Sigmoid colon (tissue), 7 donors: ENCODE results near the gene PAWR. TPM values are rescaled to one million over a fixed set of nuclear protein-coding genes. Genes with fewer than 3 reads are reported as not detected.

Experiments used
- DNase-seq: peaks from one replicate; pipeline ENCODE4 v3.0.0-alpha.2; 2019
- H3K27ac ChIP-seq, 4 donors: fragments of 200-600 bp; sonication (generic); one replicate each; pipeline ENCODE4 v1.5.1; 2016 to 2019; ENCODE audit warnings: mild to moderate bottlenecking in 1 of 4
- H3K27me3 ChIP-seq, 3 donors: fragments of 200-600 bp; sonication (generic); one replicate each; pipeline ENCODE4 v1.5.1; 2019; ENCODE audit warnings: mild to moderate bottlenecking in 1 of 3
- H3K36me3 ChIP-seq, 4 donors: fragments of 200-600 bp; sonication (generic); one replicate each; pipeline ENCODE4 v1.5.1; 2016 to 2019
- H3K4me1 ChIP-seq, 4 donors: fragments of 200-600 bp; sonication (generic); one replicate each; pipeline ENCODE4 v1.5.1; 2017 to 2019
- H3K4me3 ChIP-seq, 4 donors: fragments of 200-600 bp; sonication (generic); one replicate each; pipeline ENCODE4 v1.5.1; 2017 to 2019; ENCODE audit warnings: mild to moderate bottlenecking in 2 of 4, moderate library complexity in 1 of 4
- H3K9me3 ChIP-seq, 4 donors: fragments of 200-600 bp in 3 of 4; sonication (generic) in 3 of 4; one replicate each; pipeline versions ENCODE4 v1.5.1 to v1.6.1; 2013 to 2019
- EP300 ChIP-seq, 4 donors: sonication (generic); formaldehyde crosslinking; IDR thresholded peaks; one replicate each; pipeline ENCODE4 v1.6.1; 2017; ENCODE audit warnings: antibody characterized with exemption in 4 of 4
- POLR2A ChIP-seq, 2 donors: fragments of 450-650 bp; IDR thresholded peaks; one replicate each; pipeline ENCODE4 v1.6.1; 2016; ENCODE audit warnings: antibody characterized with exemption in 2 of 2, mild to moderate bottlenecking in 2 of 2, moderate library complexity in 2 of 2
- POLR2AphosphoS5 ChIP-seq, 4 donors: sonication (generic); formaldehyde crosslinking; IDR thresholded peaks; one replicate each; pipeline ENCODE4 v1.6.1; 2017; ENCODE audit warnings: antibody characterized with exemption in 4 of 4
- WGBS, 2 donors: extraction: QIAGEN DNeasy Blood & Tissue Kit; methylation state at CpG; one replicate each; pipeline ENCODE4 v1.1.7; 2013; 5-methylcytosine and 5-hydroxymethylcytosine counted together
- intact Hi-C: fragments of 100-400 bp; cut with DNase I; formaldehyde crosslinking; loops from one replicate; pipeline ENCODE4 v1.15.1; 2023
- polyA plus RNA-seq, 3 donors: library from polyadenylated mRNA; stranded (reverse); fragments of 200-250 nt; gene quantifications; one replicate each; pipeline ENCODE4 v1.2.3, GENCODE V29; 2013
- total RNA-seq, 4 donors: library from RNA; depleted of rRNA; stranded (reverse); fragments of >200 nt; gene quantifications; one replicate each; pipeline ENCODE4 v1.1.0, GENCODE V29; 2016
- TF ChIP-seq, protein P1 (sequence below), 4 experiments: fragments of 450-650 bp in 3 of 4; fragments of 200-600 bp in 1 of 4; IDR thresholded peaks; one replicate each; pipeline ENCODE4 v1.5.1; 2016 to 2019; ENCODE audit warnings: antibody characterized with exemption in 4 of 4, mild to moderate bottlenecking in 3 of 4, moderate library complexity in 2 of 4
- donor health status: healthy with polysubstance abuse.
- donor health status: Bipolar disorder and iron deficiency.
- donor health status: healthy.

Gene PAWR
- total and polyA plus RNA-seq, 7 donors: 7.8 to 53.5 (median 24.5) TPM

DNA sequence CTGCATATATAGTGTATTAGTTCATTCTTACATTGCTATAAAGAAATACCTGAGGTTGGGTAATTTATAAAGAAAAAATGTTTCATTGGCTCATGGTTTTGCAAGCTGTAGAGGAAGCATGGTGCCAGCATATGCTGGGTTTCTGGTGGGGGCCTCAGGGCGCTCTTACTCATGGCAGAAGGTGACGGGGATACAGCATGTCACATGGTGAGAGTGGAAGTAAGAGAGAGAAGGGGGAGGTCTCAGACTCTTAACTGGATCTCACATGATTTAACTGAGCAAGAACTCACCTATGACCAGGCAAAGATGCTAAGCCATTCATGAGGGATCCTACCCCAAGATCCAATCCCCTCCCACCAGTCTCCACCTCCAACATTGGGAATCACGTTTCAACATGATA lies 15.9 kb upstream of the PAWR start:
- intact Hi-C loops: no loop called here
- no peak for DNase-seq
- Histone ChIP-seq H3K27me3 (peaks cover 0 to 5% (median 0%) of the 10 kb centered on the region in 3 donors), H3K36me3 (no peaks in the 10 kb centered on the region), H3K4me1 (no peaks in the 10 kb centered on the region), H3K4me3 (no peak overlapping the region), H3K27ac (no peak overlapping the region), H3K9me3 (no peaks in the 10 kb centered on the region)
- TF ChIP-seq, protein P1, sequence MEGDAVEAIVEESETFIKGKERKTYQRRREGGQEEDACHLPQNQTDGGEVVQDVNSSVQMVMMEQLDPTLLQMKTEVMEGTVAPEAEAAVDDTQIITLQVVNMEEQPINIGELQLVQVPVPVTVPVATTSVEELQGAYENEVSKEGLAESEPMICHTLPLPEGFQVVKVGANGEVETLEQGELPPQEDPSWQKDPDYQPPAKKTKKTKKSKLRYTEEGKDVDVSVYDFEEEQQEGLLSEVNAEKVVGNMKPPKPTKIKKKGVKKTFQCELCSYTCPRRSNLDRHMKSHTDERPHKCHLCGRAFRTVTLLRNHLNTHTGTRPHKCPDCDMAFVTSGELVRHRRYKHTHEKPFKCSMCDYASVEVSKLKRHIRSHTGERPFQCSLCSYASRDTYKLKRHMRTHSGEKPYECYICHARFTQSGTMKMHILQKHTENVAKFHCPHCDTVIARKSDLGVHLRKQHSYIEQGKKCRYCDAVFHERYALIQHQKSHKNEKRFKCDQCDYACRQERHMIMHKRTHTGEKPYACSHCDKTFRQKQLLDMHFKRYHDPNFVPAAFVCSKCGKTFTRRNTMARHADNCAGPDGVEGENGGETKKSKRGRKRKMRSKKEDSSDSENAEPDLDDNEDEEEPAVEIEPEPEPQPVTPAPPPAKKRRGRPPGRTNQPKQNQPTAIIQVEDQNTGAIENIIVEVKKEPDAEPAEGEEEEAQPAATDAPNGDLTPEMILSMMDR (IDR thresholded peaks at IDR 0.05): no peak
- TF ChIP-seq POLR2A (IDR thresholded peaks at IDR 0.05) (no peak), EP300 (IDR thresholded peaks at IDR 0.05) (no peak), POLR2AphosphoS5 (IDR thresholded peaks at IDR 0.05) (no peak)
- WGBS, 2 donors: 68 to 73% methylated on average over 3 of the region's 3 CpGs

DNA sequence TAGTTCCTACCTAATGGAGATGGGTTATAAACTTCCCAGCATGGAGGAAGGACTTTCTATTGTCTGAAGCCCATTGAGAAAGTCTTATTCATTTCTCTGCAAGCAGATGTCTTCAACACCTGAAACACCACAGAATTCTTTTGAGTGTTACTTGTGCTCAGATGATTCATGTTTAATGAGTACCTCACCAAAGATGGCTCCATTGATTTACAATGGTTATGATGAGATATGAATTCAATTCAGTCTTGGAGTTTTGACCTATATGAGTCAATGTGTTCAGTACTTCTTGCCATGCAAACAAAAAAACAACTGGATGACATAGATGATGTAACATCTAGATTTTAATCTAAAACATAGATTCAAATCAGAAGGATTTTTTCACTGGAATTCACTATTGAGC lies 15.4 kb upstream of the PAWR start:
- H3K9me3 ChIP-seq: no peaks in the 10 kb centered on the region
- H3K4me3 ChIP-seq: no peak overlapping the region
- H3K4me1 ChIP-seq: no peaks in the 10 kb centered on the region
- H3K27ac ChIP-seq: no peak overlapping the region
- TF ChIP-seq POLR2A (IDR thresholded peaks at IDR 0.05): no peak
- TF ChIP-seq, protein P1 (IDR thresholded peaks at IDR 0.05): no peak
- TF ChIP-seq POLR2AphosphoS5 (IDR thresholded peaks at IDR 0.05): no peak
- TF ChIP-seq EP300 (IDR thresholded peaks at IDR 0.05): no peak
- intact Hi-C loops: no loop called here
- DNase-seq: no peak
- H3K36me3 ChIP-seq: no peaks in the 10 kb centered on the region
- peaks cover 0 to 4% (median 0%) of the 10 kb centered on the region in 3 donors for H3K27me3 ChIP-seq

DNA sequence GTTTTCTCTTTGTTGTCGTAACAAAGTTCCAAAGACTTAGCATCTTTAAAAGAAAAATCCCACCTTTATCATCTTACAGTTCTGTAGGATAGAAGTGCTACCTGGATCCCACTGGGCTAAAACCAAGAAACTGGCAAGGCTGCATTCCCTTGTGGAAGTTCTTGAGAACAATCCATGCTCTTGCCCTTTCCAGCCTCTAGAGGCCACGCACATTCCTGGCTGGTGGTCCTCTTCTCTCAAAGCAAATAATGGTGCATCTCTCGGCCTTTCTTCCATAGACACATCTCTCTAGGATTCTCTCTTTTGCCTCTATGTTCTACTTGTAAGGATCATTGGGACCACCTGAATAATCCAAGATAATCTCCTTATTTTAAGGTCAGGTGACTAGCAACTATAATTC lies 8.2 kb upstream of the PAWR start:
- H3K9me3 ChIP-seq: no peaks in the 10 kb centered on the region
- TF ChIP-seq, protein P1 (IDR thresholded peaks at IDR 0.05): no peak
- TF ChIP-seq POLR2A (IDR thresholded peaks at IDR 0.05): no peak
- no peak for TF ChIP-seq POLR2AphosphoS5 (IDR thresholded peaks at IDR 0.05)
- TF ChIP-seq EP300 (IDR thresholded peaks at IDR 0.05): no peak
- intact Hi-C loops: no loop called here
- 94 to 95% methylated on average over 3 of the region's 3 CpGs for WGBS, 2 donors
- no peak overlapping the region for H3K27ac ChIP-seq
- no peak for DNase-seq
- no peaks in the 10 kb centered on the region for H3K27me3 ChIP-seq
- H3K4me3 ChIP-seq: no peak overlapping the region
- H3K36me3 ChIP-seq: no peaks in the 10 kb centered on the region
- no peaks in the 10 kb centered on the region for H3K4me1 ChIP-seq

DNA sequence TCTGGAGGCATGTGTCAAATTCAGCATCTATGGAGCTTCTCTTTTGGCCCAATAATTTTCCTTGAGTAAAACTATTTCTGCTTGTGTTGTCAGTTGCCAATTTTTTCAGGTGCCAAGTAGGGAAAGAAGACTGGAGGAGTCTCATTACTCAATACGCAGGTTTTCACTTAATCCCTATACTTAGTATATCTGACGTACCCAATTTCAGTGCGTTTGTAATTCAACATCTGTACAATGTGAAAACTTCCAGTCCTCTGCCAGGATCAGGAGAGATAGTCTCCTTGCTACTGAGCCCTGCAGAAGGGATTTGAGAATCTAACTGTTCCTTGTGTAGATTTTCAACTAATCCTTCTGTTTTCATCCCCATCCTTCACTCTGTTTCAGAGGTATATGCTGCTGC lies 5.7 kb upstream of the PAWR start:
- H3K4me1 ChIP-seq: peaks cover 0 to 6% (median 5%) of the 10 kb centered on the region in 4 donors
- no peaks in the 10 kb centered on the region for H3K9me3 ChIP-seq
- H3K36me3 ChIP-seq: no peaks in the 10 kb centered on the region
- WGBS, 2 donors: 93% methylated on average over 3 of the region's 3 CpGs
- no peak for DNase-seq
- intact Hi-C loops: no loop called here
- no peak overlapping the region for H3K27ac ChIP-seq
- no peak overlapping the region for H3K4me3 ChIP-seq
- TF ChIP-seq EP300 (IDR thresholded peaks at IDR 0.05): no peak
- TF ChIP-seq, protein P1 (IDR thresholded peaks at IDR 0.05): no peak
- H3K27me3 ChIP-seq: no peaks in the 10 kb centered on the region

DNA sequence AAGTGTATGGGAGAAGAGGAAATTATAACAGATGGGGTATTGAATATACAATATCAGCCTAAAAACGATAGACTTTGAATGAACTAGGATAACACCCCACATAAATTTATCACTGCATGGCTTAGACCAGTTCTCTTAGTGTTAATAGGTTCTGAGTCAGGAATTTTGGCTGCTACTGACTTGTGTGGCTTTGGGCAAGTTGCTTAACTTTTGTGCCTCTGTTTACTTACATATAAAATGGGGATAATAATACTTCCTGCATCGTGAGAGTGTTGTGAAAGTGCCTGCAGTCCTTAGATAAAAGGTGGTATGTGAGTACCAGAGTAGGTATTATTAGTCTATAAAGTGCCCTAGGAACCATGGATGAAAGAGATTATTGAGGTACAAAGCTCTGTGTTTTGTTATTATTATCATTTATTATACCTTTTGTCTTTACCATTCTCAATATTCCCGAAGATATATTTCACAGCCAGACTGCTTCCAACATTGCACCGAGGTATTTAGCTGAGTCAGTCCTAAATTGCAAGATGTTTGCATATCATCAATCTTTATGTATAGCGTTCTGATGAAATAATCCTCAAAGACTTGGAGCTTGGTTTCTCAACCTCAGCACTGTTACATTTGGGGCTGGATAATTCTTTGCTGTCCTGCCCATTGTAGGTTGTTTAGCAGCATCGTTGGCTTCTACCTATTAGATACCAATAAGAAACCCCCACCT lies 2.3 kb upstream of the PAWR start:
- Histone ChIP-seq H3K4me1 (peaks cover 0 to 21% (median 9%) of the 10 kb centered on the region in 4 donors), H3K4me3 (no peak overlapping the region), H3K9me3 (no peaks in the 10 kb centered on the region), H3K36me3 (no peaks in the 10 kb centered on the region), H3K27me3 (no peaks in the 10 kb centered on the region), H3K27ac (no peak overlapping the region)
- 23 to 61% methylated on average over 6 of the region's 6 CpGs for WGBS, 2 donors
- intact Hi-C loops: no loop called here
- no peak for DNase-seq
- TF ChIP-seq POLR2AphosphoS5 (IDR thresholded peaks at IDR 0.05) (no peak), POLR2A (IDR thresholded peaks at IDR 0.05) (no peak)
- TF ChIP-seq, protein P1 (IDR thresholded peaks at IDR 0.05): no peak
